HL-60 (cell line): ENCODE measurements around the gene LYPLA2.
"Not testable (repeated sequence)": the region's sequence is repeated elsewhere in the genome, so short reads cannot be mapped to it uniquely, and the experiment has no call there.

ENCODE experiments used
- POLR2AphosphoS5 ChIP-seq: IDR thresholded peaks from 2 replicates; pipeline ENCODE4 v1.6.1; 2012; ENCODE audit warnings: low read depth
- SPI1 ChIP-seq: IDR thresholded peaks from 2 replicates; pipeline ENCODE4 v1.6.1; 2012; ENCODE audit warnings: low read depth, mild to moderate bottlenecking, borderline replicate concordance
- TF ChIP-seq, protein P1 (sequence below): IDR thresholded peaks from one replicate; pipeline ENCODE4 v1.5.1; 2011; ENCODE audit warnings: low read length, control low read depth, inconsistent platforms; ENCODE audit not compliant: insufficient read depth
- TF ChIP-seq, protein P2 (sequence below): IDR thresholded peaks from 2 replicates; pipeline ENCODE4 v1.6.1; 2012; ENCODE audit warnings: low read depth; ENCODE audit not compliant: insufficient replicate concordance

DNA sequence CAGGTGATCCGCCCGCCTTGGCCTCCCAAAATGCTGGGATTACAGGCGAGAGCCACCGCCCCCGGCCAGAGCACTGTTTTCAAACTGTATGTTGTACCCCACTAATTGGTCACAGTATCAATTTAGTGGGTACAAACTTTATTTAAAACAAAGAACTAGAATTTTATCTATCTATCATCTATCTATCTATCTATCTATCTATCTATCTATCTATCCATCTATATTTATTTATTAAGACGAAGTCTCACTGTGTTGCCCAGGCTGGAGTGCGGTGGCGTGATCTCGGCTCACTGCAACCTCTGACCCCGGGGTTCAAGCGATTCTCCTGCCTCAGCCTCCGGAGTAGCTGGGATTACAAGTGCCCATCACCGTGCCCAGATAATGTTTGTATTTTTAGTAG is 35.6 kb downstream of the LYPLA2 start:
- TF ChIP-seq, protein P1, sequence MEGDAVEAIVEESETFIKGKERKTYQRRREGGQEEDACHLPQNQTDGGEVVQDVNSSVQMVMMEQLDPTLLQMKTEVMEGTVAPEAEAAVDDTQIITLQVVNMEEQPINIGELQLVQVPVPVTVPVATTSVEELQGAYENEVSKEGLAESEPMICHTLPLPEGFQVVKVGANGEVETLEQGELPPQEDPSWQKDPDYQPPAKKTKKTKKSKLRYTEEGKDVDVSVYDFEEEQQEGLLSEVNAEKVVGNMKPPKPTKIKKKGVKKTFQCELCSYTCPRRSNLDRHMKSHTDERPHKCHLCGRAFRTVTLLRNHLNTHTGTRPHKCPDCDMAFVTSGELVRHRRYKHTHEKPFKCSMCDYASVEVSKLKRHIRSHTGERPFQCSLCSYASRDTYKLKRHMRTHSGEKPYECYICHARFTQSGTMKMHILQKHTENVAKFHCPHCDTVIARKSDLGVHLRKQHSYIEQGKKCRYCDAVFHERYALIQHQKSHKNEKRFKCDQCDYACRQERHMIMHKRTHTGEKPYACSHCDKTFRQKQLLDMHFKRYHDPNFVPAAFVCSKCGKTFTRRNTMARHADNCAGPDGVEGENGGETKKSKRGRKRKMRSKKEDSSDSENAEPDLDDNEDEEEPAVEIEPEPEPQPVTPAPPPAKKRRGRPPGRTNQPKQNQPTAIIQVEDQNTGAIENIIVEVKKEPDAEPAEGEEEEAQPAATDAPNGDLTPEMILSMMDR, result not testable (repeated sequence)
- not testable (repeated sequence) for TF ChIP-seq SPI1, POLR2AphosphoS5
- TF ChIP-seq, protein P2, sequence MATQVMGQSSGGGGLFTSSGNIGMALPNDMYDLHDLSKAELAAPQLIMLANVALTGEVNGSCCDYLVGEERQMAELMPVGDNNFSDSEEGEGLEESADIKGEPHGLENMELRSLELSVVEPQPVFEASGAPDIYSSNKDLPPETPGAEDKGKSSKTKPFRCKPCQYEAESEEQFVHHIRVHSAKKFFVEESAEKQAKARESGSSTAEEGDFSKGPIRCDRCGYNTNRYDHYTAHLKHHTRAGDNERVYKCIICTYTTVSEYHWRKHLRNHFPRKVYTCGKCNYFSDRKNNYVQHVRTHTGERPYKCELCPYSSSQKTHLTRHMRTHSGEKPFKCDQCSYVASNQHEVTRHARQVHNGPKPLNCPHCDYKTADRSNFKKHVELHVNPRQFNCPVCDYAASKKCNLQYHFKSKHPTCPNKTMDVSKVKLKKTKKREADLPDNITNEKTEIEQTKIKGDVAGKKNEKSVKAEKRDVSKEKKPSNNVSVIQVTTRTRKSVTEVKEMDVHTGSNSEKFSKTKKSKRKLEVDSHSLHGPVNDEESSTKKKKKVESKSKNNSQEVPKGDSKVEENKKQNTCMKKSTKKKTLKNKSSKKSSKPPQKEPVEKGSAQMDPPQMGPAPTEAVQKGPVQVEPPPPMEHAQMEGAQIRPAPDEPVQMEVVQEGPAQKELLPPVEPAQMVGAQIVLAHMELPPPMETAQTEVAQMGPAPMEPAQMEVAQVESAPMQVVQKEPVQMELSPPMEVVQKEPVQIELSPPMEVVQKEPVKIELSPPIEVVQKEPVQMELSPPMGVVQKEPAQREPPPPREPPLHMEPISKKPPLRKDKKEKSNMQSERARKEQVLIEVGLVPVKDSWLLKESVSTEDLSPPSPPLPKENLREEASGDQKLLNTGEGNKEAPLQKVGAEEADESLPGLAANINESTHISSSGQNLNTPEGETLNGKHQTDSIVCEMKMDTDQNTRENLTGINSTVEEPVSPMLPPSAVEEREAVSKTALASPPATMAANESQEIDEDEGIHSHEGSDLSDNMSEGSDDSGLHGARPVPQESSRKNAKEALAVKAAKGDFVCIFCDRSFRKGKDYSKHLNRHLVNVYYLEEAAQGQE, result not testable (repeated sequence)
